Fibroblast of lung (primary cell): Measurements from ENCODE around the gene DDX19B. TPM values are rescaled to one million over a fixed set of nuclear protein-coding genes. Genes with fewer than 3 reads are reported as not detected.

Source experiments
- DNase-seq, 2 donors: peaks; one replicate each; pipeline versions ENCODE4 v3.0.0 to v3.0.0-alpha.2; 2010; ENCODE audit warnings: low read depth in 2 of 2
- H2AFZ ChIP-seq: 2 replicates; pipeline ENCODE4 v1.5.1; 2012; ENCODE audit warnings: low read length, control low read depth, inconsistent platforms
- H3K27ac ChIP-seq: 2 replicates; pipeline ENCODE4 v1.5.1; 2011; ENCODE audit warnings: low read length, control low read depth; ENCODE audit not compliant: insufficient read depth
- H3K27me3 ChIP-seq: 2 replicates; pipeline ENCODE4 v1.5.1; 2011; ENCODE audit warnings: mild to moderate bottlenecking, low read length; ENCODE audit not compliant: control insufficient read depth, insufficient read depth
- H3K36me3 ChIP-seq: 2 replicates; pipeline ENCODE4 v1.5.1; 2011; ENCODE audit warnings: low read length; ENCODE audit not compliant: control insufficient read depth, insufficient read depth
- H3K4me1 ChIP-seq: 2 replicates; pipeline ENCODE4 v1.5.1; 2011; ENCODE audit warnings: low read length; ENCODE audit not compliant: control insufficient read depth, insufficient read depth; ENCODE audit errors: extremely low read depth
- H3K4me2 ChIP-seq: 2 replicates; pipeline ENCODE4 v1.5.1; 2011; ENCODE audit warnings: low read length, control low read depth; ENCODE audit not compliant: insufficient read depth; ENCODE audit errors: extremely low read depth
- H3K4me3 ChIP-seq, 4 experiments: fragments of 200-600 bp in 1 of 4; sonication (generic) in 1 of 4; replicated peaks in 1 of 4; 2 replicates each; pipeline ENCODE4 v1.5.1; 2011 to 2016; ENCODE audit warnings: low read length in 4 of 4, low read depth in 3 of 4, mild to moderate bottlenecking in 3 of 4, control low read depth in 2 of 4, inconsistent platforms in 1 of 4, mixed read lengths in 1 of 4; ENCODE audit not compliant: insufficient read depth in 1 of 4; ENCODE audit errors: control extremely low read depth in 1 of 4
- H3K79me2 ChIP-seq: 2 replicates; pipeline ENCODE4 v1.5.1; 2012; ENCODE audit warnings: mild to moderate bottlenecking, low read length, inconsistent platforms; ENCODE audit not compliant: control insufficient read depth, insufficient read depth
- H3K9ac ChIP-seq: 2 replicates; pipeline ENCODE4 v1.5.1; 2011; ENCODE audit warnings: mild to moderate bottlenecking, low read length, control low read depth; ENCODE audit not compliant: insufficient read depth
- H3K9me3 ChIP-seq: 2 replicates; pipeline ENCODE4 v1.5.1; 2012; ENCODE audit warnings: low read depth, low read length; ENCODE audit not compliant: control insufficient read depth, insufficient read depth
- H4K20me1 ChIP-seq: 2 replicates; pipeline ENCODE4 v1.5.1; 2011; ENCODE audit warnings: low read length; ENCODE audit not compliant: control insufficient read depth, insufficient read depth; ENCODE audit errors: extremely low read depth
- EZH2 ChIP-seq: IDR thresholded peaks from 2 replicates; pipeline ENCODE4 v1.5.1; 2012; ENCODE audit warnings: low read length, control low read depth, mild to moderate bottlenecking; ENCODE audit errors: missing control alignments
- polyA plus RNA-seq, 2 donors: library from polyadenylated mRNA; depleted of rRNA in 1 of 2; stranded (reverse) in 1 of 2; unstranded in 1 of 2; fragments of >200 nt; gene quantifications; 2 replicates each; pipeline ENCODE4 v1.2.1, GENCODE V29; 2011 to 2012; ENCODE audit warnings: missing spikeins in 1 of 2
- total RNA-seq: library from RNA; depleted of rRNA; stranded (reverse); fragments of >200 nt; gene quantifications from 2 replicates; pipeline ENCODE4 v1.2.1, GENCODE V29; 2014
- TF ChIP-seq, protein P1 (sequence below), 2 donors: IDR thresholded peaks in 1 of 2; conservative IDR thresholded peaks in 1 of 2; 1 replicate in 1 of 2; 2 replicates in 1 of 2; pipeline ENCODE4 v1.5.1; 2011 to 2012; ENCODE audit warnings: low read length in 2 of 2, control low read depth in 1 of 2, inconsistent platforms in 1 of 2, low read depth in 1 of 2, mild to moderate bottlenecking in 1 of 2

Gene DDX19B
- total and polyA plus RNA-seq, 2 donors (not counting 1 experiment from before 2014, with no cell fraction given), result 30.7 to 41.0 TPM

GRCh38 chr16:70348991-70349390 is 50.0 kb downstream of the DDX19B start:
- Histone ChIP-seq H4K20me1 (no peaks in the 10 kb centered on the region), H3K27me3 (no peaks in the 10 kb centered on the region), H3K36me3 (peaks cover 2% of the 10 kb centered on the region), H3K9ac (no peak overlapping the region), H3K27ac (no peak overlapping the region), H3K4me1 (no peaks in the 10 kb centered on the region), H3K4me2 (no peak overlapping the region), H3K79me2 (peaks cover 31% of the 10 kb centered on the region), H3K4me3 (no peak overlapping the region), H3K9me3 (no peaks in the 10 kb centered on the region), H2AFZ (no peak overlapping the region)
- TF ChIP-seq, protein P1, sequence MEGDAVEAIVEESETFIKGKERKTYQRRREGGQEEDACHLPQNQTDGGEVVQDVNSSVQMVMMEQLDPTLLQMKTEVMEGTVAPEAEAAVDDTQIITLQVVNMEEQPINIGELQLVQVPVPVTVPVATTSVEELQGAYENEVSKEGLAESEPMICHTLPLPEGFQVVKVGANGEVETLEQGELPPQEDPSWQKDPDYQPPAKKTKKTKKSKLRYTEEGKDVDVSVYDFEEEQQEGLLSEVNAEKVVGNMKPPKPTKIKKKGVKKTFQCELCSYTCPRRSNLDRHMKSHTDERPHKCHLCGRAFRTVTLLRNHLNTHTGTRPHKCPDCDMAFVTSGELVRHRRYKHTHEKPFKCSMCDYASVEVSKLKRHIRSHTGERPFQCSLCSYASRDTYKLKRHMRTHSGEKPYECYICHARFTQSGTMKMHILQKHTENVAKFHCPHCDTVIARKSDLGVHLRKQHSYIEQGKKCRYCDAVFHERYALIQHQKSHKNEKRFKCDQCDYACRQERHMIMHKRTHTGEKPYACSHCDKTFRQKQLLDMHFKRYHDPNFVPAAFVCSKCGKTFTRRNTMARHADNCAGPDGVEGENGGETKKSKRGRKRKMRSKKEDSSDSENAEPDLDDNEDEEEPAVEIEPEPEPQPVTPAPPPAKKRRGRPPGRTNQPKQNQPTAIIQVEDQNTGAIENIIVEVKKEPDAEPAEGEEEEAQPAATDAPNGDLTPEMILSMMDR (conservative IDR thresholded peaks at IDR 0.05 in 1 of 2, IDR thresholded peaks at IDR 0.05 in 1 of 2; ENCODE audit: low read depth in 1 of 2, low read length in 2 of 2), result no peak
- TF ChIP-seq EZH2, result no peak
- no peak for DNase-seq

GRCh38 chr16:70349783-70350182 is 50.8 kb downstream of the DDX19B start:
- Histone ChIP-seq H3K27me3 (no peaks in the 10 kb centered on the region), H3K79me2 (peaks cover 31% of the 10 kb centered on the region), H3K4me1 (no peaks in the 10 kb centered on the region), H3K4me3 (no peak overlapping the region), H3K4me2 (no peak overlapping the region), H3K9ac (no peak overlapping the region), H3K9me3 (no peaks in the 10 kb centered on the region), H4K20me1 (no peaks in the 10 kb centered on the region), H3K36me3 (peaks cover 2% of the 10 kb centered on the region), H2AFZ (no peak overlapping the region), H3K27ac (no peak overlapping the region)
- DNase-seq, result no peak
- TF ChIP-seq, protein P1 (conservative IDR thresholded peaks at IDR 0.05 in 1 of 2, IDR thresholded peaks at IDR 0.05 in 1 of 2; ENCODE audit: low read depth in 1 of 2, low read length in 2 of 2), result no peak
- TF ChIP-seq EZH2, result no peak

- Histone ChIP-seq H3K4me1 (no peaks in the 10 kb centered on the region), H3K4me3 (no peak overlapping the region), H3K9me3 (no peaks in the 10 kb centered on the region), H3K36me3 (peaks cover 15% of the 10 kb centered on the region), H3K27me3 (no peaks in the 10 kb centered on the region), H3K4me2 (no peak overlapping the region), H3K9ac (no peak overlapping the region), H4K20me1 (no peaks in the 10 kb centered on the region), H3K27ac (no peak overlapping the region), H3K79me2 (no peaks in the 10 kb centered on the region), H2AFZ (no peak overlapping the region)
- TF ChIP-seq, protein P1 (conservative IDR thresholded peaks at IDR 0.05 in 1 of 2, IDR thresholded peaks at IDR 0.05 in 1 of 2; ENCODE audit: low read depth in 1 of 2, low read length in 2 of 2), result no peak
- no peak for TF ChIP-seq EZH2
- DNase-seq, result no peak
These were observed 60.6 kb downstream of the DDX19B start for GRCh38 chr16:70359552-70359951.
